GM12878 (cell line): ENCODE measurements around the gene SRGAP1. TPM values are rescaled to one million over a fixed set of nuclear protein-coding genes. Genes with fewer than 3 reads are reported as not detected.
"Not testable (repeated sequence)": the region's sequence is repeated elsewhere in the genome, so short reads cannot be mapped to it uniquely, and the experiment has no call there.

Experiments used
- ATAC-seq: fragments of 200-7000 bp; cut with Tn5 transposase; 3 replicates; pipeline ENCODE4 v1.9.1; 2020; ENCODE audit warnings: mild to moderate bottlenecking, moderate library complexity
- BruUV-seq: library from RNA; stranded (reverse); fragments of 400-500 nt; replicated peaks from 2 replicates; lab custom pipeline; 2021; lab: Mats Ljungman, UMichigan
- CTCF ChIA-PET: fragments of 300-600 bp; sonication (Branson Sonifier 250); formaldehyde crosslinking; extraction: SDS; loops from one replicate; lab custom pipeline; 2021; ENCODE audit warnings: inconsistent platforms; lab: Yijun Ruan, JAX
- POLR2A ChIA-PET: fragments of 350-600 bp; formaldehyde crosslinking; extraction: SDS; loops from one replicate; lab custom pipeline; 2021; ENCODE audit warnings: inconsistent platforms; lab: Charles Lee
- RAD21 ChIA-PET: fragments of 300-600 bp; sonication (Branson Sonifier 250); formaldehyde crosslinking; loops from one replicate; lab custom pipeline; 2023; ENCODE audit warnings: antibody characterized with exemption; ENCODE audit not compliant: unreplicated experiment; lab: Charles Lee
- SMC1A ChIA-PET: fragments of 300-600 bp; sonication (Branson Sonifier 250); formaldehyde crosslinking; loops from one replicate; lab custom pipeline; 2023; ENCODE audit not compliant: unreplicated experiment, uncharacterized antibody; lab: Charles Lee
- DNase-seq: peaks from one replicate; pipeline ENCODE4 v3.0.0-alpha.2; 2011; ENCODE audit warnings: low read depth, low spot score
- FAIRE-seq: peaks from 3 replicates; lab custom pipeline; 2011; peaks lifted over from hg19 to GRCh38; lab: Jason Lieb, UNC
- H2AFZ ChIP-seq: 2 replicates; pipeline ENCODE4 v1.6.0; 2011; ENCODE audit warnings: low read depth, low read length, control low read depth; ENCODE audit not compliant: control insufficient read depth
- H3K27ac ChIP-seq: 2 replicates; pipeline ENCODE4 v1.5.1; 2011; ENCODE audit warnings: control low read depth; ENCODE audit not compliant: control insufficient read depth, insufficient read depth
- H3K27me3 ChIP-seq, 2 experiments: replicated peaks in 1 of 2; 2 replicates each; pipeline versions ENCODE4 v1.6.0 to v1.6.1; 2011; ENCODE audit warnings: low read length in 1 of 2; ENCODE audit not compliant: control insufficient read depth in 2 of 2, insufficient read depth in 2 of 2
- H3K36me3 ChIP-seq, 2 experiments: 2 replicates each; pipeline ENCODE4 v1.5.1; 2011; ENCODE audit warnings: low read length in 1 of 2; ENCODE audit not compliant: control insufficient read depth in 2 of 2, insufficient read depth in 2 of 2
- H3K4me1 ChIP-seq: 2 replicates; pipeline ENCODE4 v1.6.1; 2011; ENCODE audit warnings: mild to moderate bottlenecking, low read length, moderate library complexity, mixed read lengths; ENCODE audit not compliant: control insufficient read depth, insufficient read depth
- H3K4me2 ChIP-seq: 2 replicates; pipeline ENCODE4 v1.6.0; 2011; ENCODE audit warnings: control low read depth; ENCODE audit not compliant: control insufficient read depth, insufficient read depth
- H3K4me3 ChIP-seq: fragments of 200-600 bp; sonication (generic); 2 replicates; pipeline ENCODE4 v1.5.1; 2016
- H3K79me2 ChIP-seq: 2 replicates; pipeline ENCODE4 v1.6.0; 2011; ENCODE audit warnings: low read length; ENCODE audit not compliant: control insufficient read depth, insufficient read depth
- H3K9ac ChIP-seq: 2 replicates; pipeline ENCODE4 v1.8.0; 2011; ENCODE audit warnings: low read length, control low read depth, mixed read lengths; ENCODE audit not compliant: control insufficient read depth, insufficient read depth
- H3K9me3 ChIP-seq: replicated peaks from 3 replicates; pipeline ENCODE4 v1.5.1; 2011; ENCODE audit warnings: mild to moderate bottlenecking, low read length; ENCODE audit not compliant: control insufficient read depth, insufficient read depth
- H4K20me1 ChIP-seq: 2 replicates; pipeline ENCODE4 v1.6.0; 2011; ENCODE audit not compliant: control insufficient read depth, insufficient read depth
- FOS ChIP-seq: IDR thresholded peaks from 3 replicates; pipeline ENCODE4 v1.6.1; 2011; ENCODE audit warnings: borderline replicate concordance; ENCODE audit not compliant: insufficient read length; ENCODE audit errors: extremely low read depth
- IRF4 ChIP-seq: IDR thresholded peaks from 2 replicates; pipeline ENCODE4 v1.6.1; 2011; ENCODE audit warnings: low read depth, low read length
- TAF1 ChIP-seq: IDR thresholded peaks from 2 replicates; pipeline ENCODE4 v1.6.1; 2011; ENCODE audit warnings: mild to moderate bottlenecking, low read depth, low read length, borderline replicate concordance
- WGBS: methylation state at CpG from one replicate; pipeline ENCODE4 v1.1.6; 2016; ENCODE audit warnings: low lambda C conversion rate; ENCODE audit not compliant: insufficient replicate concordance, insufficient coverage; ENCODE audit errors: missing lambda C conversion rate; 5-methylcytosine and 5-hydroxymethylcytosine counted together
- in situ Hi-C: fragments of 300-500 bp; cut with MboI; formaldehyde crosslinking; loops from 9 replicates; pipeline ENCODE4 v1.14.3; 2018; ENCODE audit warnings: mixed read lengths
- intact Hi-C: fragments of 100-400 bp; cut with micrococcal nuclease; formaldehyde crosslinking; loops from one replicate; pipeline ENCODE4 v1.14.2; 2022; ENCODE audit not compliant: unreplicated experiment
- polyA plus RNA-seq, 11 experiments: library from polyadenylated mRNA; depleted of rRNA in 4 of 11; unstranded in 6 of 11; stranded (reverse) in 5 of 11; fragments of >200 nt; fragmentation: Nextera tagmentation in 4 of 11; fragmentation: Illumina TruSeq in 1 of 11; extraction: Ambion mirVana in 4 of 11; extraction: Trizol in 1 of 11; gene quantifications; 1 replicate in 1 of 11; 2 replicates in 10 of 11; pipeline versions ENCODE4 v1.2.1 to v1.2.3, GENCODE V29; 2011 to 2016; ENCODE audit warnings: inconsistent platforms in 2 of 11, missing spikeins in 2 of 11, low read depth in 1 of 11
- total RNA-seq, 4 experiments: library from RNA; depleted of rRNA in 3 of 4; stranded (reverse); fragments of >200 nt in 3 of 4; fragmentation: Illumina TruSeq in 1 of 4; extraction: Trizol in 1 of 4; gene quantifications; 2 replicates each; pipeline versions ENCODE4 v1.2.1 to v1.2.3, GENCODE V29; 2013 to 2021

SRGAP1 gene
- total and polyA plus RNA-seq, 10 of the 15 experiments (the other 5 are each of a cell fraction or from before 2014, with no cell fraction given) = 0.16 to 0.85 (median 0.46) TPM

- Histone ChIP-seq H3K27me3 (no peaks in the 10 kb centered on the region), H3K79me2 (no peaks in the 10 kb centered on the region), H3K4me1 (no peaks in the 10 kb centered on the region), H3K27ac (no peak overlapping the region), H3K4me3 (no peak overlapping the region), H4K20me1 (no peaks in the 10 kb centered on the region), H3K9me3 (no peaks in the 10 kb centered on the region), H3K4me2 (no peak overlapping the region), H3K36me3 (no peaks in the 10 kb centered on the region), H2AFZ (no peak overlapping the region), H3K9ac (no peak overlapping the region)
- no peak for FAIRE-seq
- DNase-seq = no peak
- in situ Hi-C loops = no loop called here
- RAD21 ChIA-PET = no interaction called here
- no peak for TF ChIP-seq TAF1
- no peak for TF ChIP-seq FOS
- TF ChIP-seq IRF4 = no peak
- POLR2A ChIA-PET = interaction anchor here (0.6 kb wide), 2 partner anchors 215 to 318 kb away, joined by 3 to 6 read pairs; no protein-coding TSS in a partner anchor
- no TSS peak for BruUV-seq
- SMC1A ChIA-PET = interaction anchor here (1.2 to 1.6 kb wide), 2 partner anchors 9 to 10 kb away, joined by 4 to 5 read pairs; no protein-coding TSS in a partner anchor
- CTCF ChIA-PET = no interaction called here
- intact Hi-C loops = no loop called here
- ATAC-seq = no peak
Measured at GRCh38 chr12:64120568-64120967, 276.1 kb downstream of the SRGAP1 start.

- H3K79me2 ChIP-seq, RAD21 ChIA-PET, CTCF ChIA-PET, H3K9me3 ChIP-seq, H3K9ac ChIP-seq, H3K4me2 ChIP-seq, FAIRE-seq, H2AFZ ChIP-seq, H3K27me3 ChIP-seq, intact Hi-C loops, ATAC-seq, H3K4me1 ChIP-seq, DNase-seq, H4K20me1 ChIP-seq, in situ Hi-C loops, H3K4me3 ChIP-seq, BruUV-seq, H3K27ac ChIP-seq, H3K36me3 ChIP-seq: not testable (repeated sequence)
- ChIA-PET SMC1A (interaction anchor here (1.2 to 1.6 kb wide), 2 partner anchors 9 to 11 kb away, joined by 4 to 5 read pairs; no protein-coding TSS in a partner anchor), POLR2A (interaction anchor here (0.6 kb wide), 2 partner anchors 215 to 318 kb away, joined by 3 to 6 read pairs; no protein-coding TSS in a partner anchor)
- 35% methylated on average over 3 of the region's 3 CpGs for WGBS
Measured at GRCh38 chr12:64121086-64121485, 276.6 kb downstream of the SRGAP1 start.
